Prostate gland (tissue), 2 donors: ENCODE results near the gene RRP12. TPM values are rescaled to one million over a fixed set of nuclear protein-coding genes. Genes with fewer than 3 reads are reported as not detected.
A peak's percentile ranks its signal among the peaks of the same experiment; 100 is the strongest.
"Not testable (repeated sequence)": the region's sequence is repeated elsewhere in the genome, so short reads cannot be mapped to it uniquely, and the experiment has no call there.

ENCODE experiments used
- DNase-seq: peaks from one replicate; pipeline ENCODE4 v3.0.0-alpha.2; 2019; ENCODE audit warnings: low spot score
- H3K27ac ChIP-seq, 2 donors: fragments of 200-600 bp; sonication (generic); 2 replicates each; pipeline ENCODE4 v1.5.1; 2017 to 2019
- H3K27me3 ChIP-seq: fragments of 200-600 bp; sonication (generic); replicated peaks from 2 replicates; pipeline ENCODE4 v1.5.1; 2019; ENCODE audit not compliant: insufficient read depth
- H3K36me3 ChIP-seq, 2 donors: fragments of 200-600 bp; sonication (generic); 1 replicate in 1 of 2; 2 replicates in 1 of 2; pipeline versions ENCODE4 v1.5.1 to v1.8.1; 2017 to 2019
- H3K4me1 ChIP-seq: fragments of 200-600 bp; sonication (generic); replicated peaks from 2 replicates; pipeline ENCODE4 v1.5.1; 2019
- H3K4me3 ChIP-seq, 2 donors: fragments of 200-600 bp; sonication (generic); 2 replicates each; pipeline ENCODE4 v1.5.1; 2017 to 2019
- H3K9me3 ChIP-seq: fragments of 200-600 bp; sonication (generic); 2 replicates; pipeline ENCODE4 v1.5.1; 2017
- CTCF ChIP-seq, 4 experiments: fragments of 200-600 bp in 2 of 4; fragments of 450-650 bp in 2 of 4; sonication (generic) in 2 of 4; IDR thresholded peaks; 1 replicate in 3 of 4; 2 replicates in 1 of 4; pipeline ENCODE4 v1.5.1; 2016 to 2019; ENCODE audit warnings: antibody characterized with exemption in 4 of 4, mild to moderate bottlenecking in 2 of 4, moderate library complexity in 2 of 4
- POLR2A ChIP-seq: fragments of 450-650 bp; IDR thresholded peaks from one replicate; pipeline ENCODE4 v1.6.1; 2016; ENCODE audit warnings: antibody characterized with exemption, mild to moderate bottlenecking
- POLR2AphosphoS5 ChIP-seq: sonication (generic); formaldehyde crosslinking; IDR thresholded peaks from one replicate; pipeline ENCODE4 v1.6.1; 2017; ENCODE audit warnings: antibody characterized with exemption
- WGBS: methylation state at CpG from one replicate; pipeline ENCODE4 v1.1.5; 2018; 5-methylcytosine and 5-hydroxymethylcytosine counted together
- intact Hi-C: fragments of 100-400 bp; cut with DNase I; formaldehyde crosslinking; loops from one replicate; pipeline ENCODE4 v1.14.2; 2022
- total RNA-seq, 2 donors: library from RNA; depleted of rRNA; stranded (reverse); fragments of >200 nt; gene quantifications; one replicate each; pipeline ENCODE4 v1.1.0, GENCODE V29; 2016

Gene RRP12
- total RNA-seq, 2 donors from 2014 or later: 14.9 to 38.6 TPM

- H3K4me1 ChIP-seq: no peaks in the 10 kb centered on the region
- H3K4me3 ChIP-seq: no peak overlapping the region
- H3K36me3 ChIP-seq: no peaks in the 10 kb centered on the region
- WGBS: 59% methylated on average over 5 of the region's 5 CpGs
- peak; percentile 35 for DNase-seq
- H3K9me3 ChIP-seq: no peaks in the 10 kb centered on the region
- H3K27ac ChIP-seq: no peak overlapping the region
- no peaks in the 10 kb centered on the region for H3K27me3 ChIP-seq
- TF ChIP-seq POLR2AphosphoS5: peak; percentile 41
- TF ChIP-seq POLR2A: no peak
- peak in 3 of 4 experiments; percentile 39 to 65 (median 62) for TF ChIP-seq CTCF (IDR thresholded peaks at IDR 0.05)
- intact Hi-C loops: no loop called here
Observed at GRCh38 chr10:97355571-97355975, 45.6 kb downstream of the RRP12 start.

- DNase-seq: no peak
- Histone ChIP-seq H3K9me3 (no peaks in the 10 kb centered on the region), H3K27me3 (no peaks in the 10 kb centered on the region), H3K27ac (no peak overlapping the region), H3K4me1 (no peaks in the 10 kb centered on the region), H3K4me3 (no peak overlapping the region), H3K36me3 (no peaks in the 10 kb centered on the region)
- WGBS: 86% methylated on average over 4 of the region's 4 CpGs
- TF ChIP-seq POLR2AphosphoS5 (no peak), CTCF (IDR thresholded peaks at IDR 0.05) (no peak), POLR2A (no peak)
- intact Hi-C loops: no loop called here
Observed at GRCh38 chr10:97353945-97354344, 47.2 kb downstream of the RRP12 start.

GRCh38 chr10:97349752-97350513 lies 51.2 kb downstream of the RRP12 start:
- Histone ChIP-seq H3K27me3 (no peaks in the 10 kb centered on the region), H3K4me1 (no peaks in the 10 kb centered on the region), H3K9me3 (no peaks in the 10 kb centered on the region), H3K27ac (no peak overlapping the region), H3K4me3 (no peak overlapping the region), H3K36me3 (no peaks in the 10 kb centered on the region)
- TF ChIP-seq POLR2AphosphoS5 (no peak), POLR2A (no peak), CTCF (IDR thresholded peaks at IDR 0.05) (no peak)
- WGBS: 75% methylated on average over 12 of the region's 12 CpGs
- intact Hi-C loops: no loop called here
- DNase-seq: no peak

DNA sequence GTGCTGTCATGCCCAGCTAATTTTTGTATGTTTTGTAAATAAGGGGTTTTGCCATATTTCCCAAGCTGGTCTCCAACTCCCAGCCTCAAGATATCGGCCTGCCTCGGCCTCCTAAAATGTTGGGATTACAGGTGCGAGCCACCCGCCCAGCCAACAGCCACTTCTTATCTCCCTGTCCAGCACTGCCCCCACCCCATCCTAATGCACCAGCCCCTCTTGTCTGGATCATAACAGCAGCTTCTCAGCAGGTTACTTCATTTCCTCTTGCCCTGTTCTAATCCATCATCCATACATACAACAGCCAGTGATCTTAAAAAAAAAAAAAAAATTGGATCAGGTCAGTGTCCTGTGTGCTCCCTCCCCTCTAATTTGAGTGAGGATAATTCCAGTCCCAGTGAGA lies 53.8 kb downstream of the RRP12 start:
- H3K36me3 ChIP-seq: no peaks in the 10 kb centered on the region
- H3K27ac ChIP-seq: no peak overlapping the region
- no peak for DNase-seq
- H3K9me3 ChIP-seq: no peaks in the 10 kb centered on the region
- intact Hi-C loops: no loop called here
- H3K27me3 ChIP-seq: no peaks in the 10 kb centered on the region
- no peak overlapping the region for H3K4me3 ChIP-seq
- no peaks in the 10 kb centered on the region for H3K4me1 ChIP-seq
- no peak for TF ChIP-seq CTCF (IDR thresholded peaks at IDR 0.05)
- TF ChIP-seq POLR2AphosphoS5: no peak
- no peak for TF ChIP-seq POLR2A
- WGBS: 96% methylated on average over 4 of the region's 4 CpGs

- 87% methylated on average over 6 of the region's 6 CpGs for WGBS
- intact Hi-C loops, H3K4me1 ChIP-seq, H3K36me3 ChIP-seq, H3K27ac ChIP-seq, DNase-seq, H3K4me3 ChIP-seq, H3K9me3 ChIP-seq, H3K27me3 ChIP-seq: not testable (repeated sequence)
Observed at GRCh38 chr10:97343664-97344063, 57.5 kb downstream of the RRP12 start.
